HepG2 (cell line): Measurements from ENCODE around the gene MMRN2. TPM values are rescaled to one million over a fixed set of nuclear protein-coding genes. Genes with fewer than 3 reads are reported as not detected.
A peak's percentile ranks its signal among the peaks of the same experiment; 100 is the strongest.

Source experiments
- ATAC-seq: fragments of 200-7000 bp; cut with Tn5 transposase; 3 replicates; pipeline ENCODE4 v1.9.1; 2020; ENCODE audit warnings: mild to moderate bottlenecking, moderate library complexity
- BruUV-seq: library from RNA; stranded (reverse); fragments of 400-500 nt; replicated peaks from 2 replicates; lab custom pipeline; 2021; lab: Mats Ljungman, UMichigan
- CTCF ChIA-PET: fragments of 300-600 bp; formaldehyde crosslinking; extraction: SDS; loops from one replicate; lab custom pipeline; 2021; ENCODE audit warnings: low total read pairs, inconsistent platforms, low intra/inter-chr PET ratio; lab: Yijun Ruan, JAX
- POLR2A ChIA-PET: fragments of 350-600 bp; sonication (Branson Sonifier 250); formaldehyde crosslinking; loops from one replicate; lab custom pipeline; 2020; ENCODE audit warnings: antibody characterized with exemption, inconsistent platforms; lab: Yijun Ruan, JAX
- DNase-seq: peaks from one replicate; pipeline ENCODE4 v3.0.0-alpha.2; 2015; ENCODE audit warnings: low spot score
- FAIRE-seq: peaks from 3 replicates; lab custom pipeline; 2011; peaks lifted over from hg19 to GRCh38; lab: Jason Lieb, UNC
- H2AFZ ChIP-seq: one replicate; pipeline ENCODE4 v1.6.1; 2011; ENCODE audit warnings: low read length, inconsistent platforms
- H3K27ac ChIP-seq: fragments of 300-600 bp; 3 replicates; pipeline ENCODE4 v1.8.0; 2011; ENCODE audit warnings: mixed run types, mild to moderate bottlenecking, mixed read lengths, low read length, inconsistent platforms; ENCODE audit not compliant: insufficient read depth; ENCODE audit errors: extremely low read length
- H3K27me3 ChIP-seq, 2 experiments: fragments of 200-600 bp in 1 of 2; 2 replicates in 1 of 2; 3 replicates in 1 of 2; pipeline versions ENCODE4 v1.6.0 to v1.8.0; 2011; ENCODE audit warnings: low read length in 2 of 2, mild to moderate bottlenecking in 2 of 2, moderate library complexity in 2 of 2, inconsistent platforms in 1 of 2; ENCODE audit not compliant: insufficient read depth in 2 of 2, control insufficient read depth in 1 of 2
- H3K36me3 ChIP-seq, 2 experiments: fragments of 200-600 bp in 1 of 2; replicated peaks in 1 of 2; 2 replicates in 1 of 2; 3 replicates in 1 of 2; pipeline versions ENCODE4 v1.5.1 to v1.8.0; 2011; ENCODE audit warnings: low read length in 2 of 2, inconsistent platforms in 1 of 2; ENCODE audit not compliant: insufficient read depth in 2 of 2, control insufficient read depth in 1 of 2
- H3K4me1 ChIP-seq: 2 replicates; pipeline ENCODE4 v1.5.1; 2012; ENCODE audit warnings: low read length, inconsistent platforms; ENCODE audit not compliant: insufficient read depth
- H3K4me2 ChIP-seq: 2 replicates; pipeline ENCODE4 v1.6.0; 2011; ENCODE audit warnings: low read depth, low read length, inconsistent platforms
- H3K4me3 ChIP-seq, 3 experiments: fragments of 200-600 bp in 1 of 3; sonication (generic), shearing (Covaris generic) in 1 of 3; replicated peaks in 1 of 3; 2 replicates each; pipeline ENCODE4 v1.5.1; 2011 to 2016; ENCODE audit warnings: low read length in 3 of 3, inconsistent platforms in 2 of 3, low read depth in 2 of 3, mild to moderate bottlenecking in 2 of 3, control low read depth in 1 of 3, mixed read lengths in 1 of 3; ENCODE audit not compliant: insufficient read depth in 1 of 3
- H3K79me2 ChIP-seq: one replicate; pipeline ENCODE4 v1.6.1; 2011; ENCODE audit warnings: low read length, inconsistent platforms; ENCODE audit not compliant: insufficient read depth
- H3K9ac ChIP-seq: 2 replicates; pipeline ENCODE4 v1.6.0; 2011; ENCODE audit warnings: mild to moderate bottlenecking, low read depth, low read length, inconsistent platforms; ENCODE audit not compliant: insufficient read depth
- H3K9me3 ChIP-seq: 2 replicates; pipeline ENCODE4 v1.5.1; 2012; ENCODE audit warnings: mild to moderate bottlenecking, low read length
- H4K20me1 ChIP-seq: 2 replicates; pipeline ENCODE4 v1.6.0; 2011; ENCODE audit warnings: inconsistent platforms, mild to moderate bottlenecking, low read length, moderate library complexity; ENCODE audit not compliant: insufficient read depth
- ISX ChIP-seq: sonication (generic); formaldehyde crosslinking; conservative IDR thresholded peaks from 2 replicates; pipeline ENCODE4 v1.5.0; 2020; ENCODE audit warnings: missing genetic modification reagents
- KDM3A ChIP-seq: IDR thresholded peaks from 2 replicates; pipeline ENCODE4 v1.6.1; 2018; ENCODE audit warnings: low read depth, missing compliant biosample characterization
- REL ChIP-seq: sonication (generic); formaldehyde crosslinking; conservative IDR thresholded peaks from 2 replicates; pipeline ENCODE4 v1.8.0; 2022; ENCODE audit warnings: mild to moderate bottlenecking, missing genetic modification reagents, moderate library complexity
- SMARCC2 ChIP-seq: fragments of 450-650 bp; IDR thresholded peaks from 2 replicates; pipeline ENCODE4 v1.6.1; 2017; ENCODE audit warnings: antibody characterized with exemption, mild to moderate bottlenecking
- ZMYM3 ChIP-seq: sonication (generic); formaldehyde crosslinking; IDR thresholded peaks from 2 replicates; pipeline ENCODE4 v1.5.1; 2020; ENCODE audit warnings: mild to moderate bottlenecking, missing genetic modification reagents
- ZNF782 ChIP-seq: sonication (generic); formaldehyde crosslinking; IDR thresholded peaks from 2 replicates; pipeline ENCODE4 v1.4.0; 2020; ENCODE audit warnings: missing genetic modification reagents, mild to moderate bottlenecking, borderline replicate concordance
- ZNF792 ChIP-seq: IDR thresholded peaks from 2 replicates; pipeline ENCODE4 v1.6.1; 2016
- WGBS: methylation state at CpG from one replicate; pipeline ENCODE4 v1.1.6; 2017; ENCODE audit warnings: low lambda C conversion rate; 5-methylcytosine and 5-hydroxymethylcytosine counted together
- in situ Hi-C: cut with HindIII; loops from 2 replicates; pipeline ENCODE4 v1.10.0; 2017; ENCODE audit warnings: low pct_unique_long_range_greater_than_20kb; ENCODE audit not compliant: extremely low pct_ligation_motif_present
- intact Hi-C: fragments of 100-400 bp; cut with micrococcal nuclease; formaldehyde crosslinking; loops from one replicate; pipeline ENCODE4 v1.10.0; 2022; ENCODE audit not compliant: unreplicated experiment
- polyA plus RNA-seq, 8 experiments: library from polyadenylated mRNA; depleted of rRNA in 3 of 8; stranded (reverse) in 7 of 8; unstranded in 1 of 8; fragments of >200 nt; fragmentation: Illumina TruSeq in 4 of 8; extraction: Trizol in 4 of 8; gene quantifications; 2 replicates each; pipeline versions ENCODE4 v1.2.1 to v1.2.3, GENCODE V29; 2011 to 2016; ENCODE audit warnings: low read depth in 4 of 8, missing spikeins in 1 of 8, mixed read lengths in 1 of 8; ENCODE audit not compliant: insufficient read depth in 1 of 8
- total RNA-seq, 5 experiments: library from RNA; depleted of rRNA; stranded (reverse); fragments of >200 nt; fragmentation: Illumina TruSeq; extraction: Trizol; gene quantifications; 2 replicates each; pipeline ENCODE4 v1.2.3, GENCODE V29; 2016; ENCODE audit warnings: low read depth in 1 of 5
- TF ChIP-seq, protein P1 (sequence below): sonication (generic); formaldehyde crosslinking; IDR thresholded peaks from 2 replicates; pipeline ENCODE4 v1.4.0; 2020; ENCODE audit warnings: missing genetic modification reagents
- TF ChIP-seq, protein P2 (sequence below): sonication (generic); formaldehyde crosslinking; IDR thresholded peaks from 2 replicates; pipeline ENCODE4 v1.4.0; 2020; ENCODE audit warnings: missing genetic modification reagents
- TF ChIP-seq, protein P3 (sequence below): sonication (generic); formaldehyde crosslinking; IDR thresholded peaks from 2 replicates; pipeline ENCODE4 v1.4.0; 2020; ENCODE audit warnings: missing genetic modification reagents
- TF ChIP-seq, protein P4 (sequence below): sonication (generic); formaldehyde crosslinking; IDR thresholded peaks from 2 replicates; pipeline ENCODE4 v1.8.0; 2022; ENCODE audit warnings: missing genetic modification reagents, mild to moderate bottlenecking, moderate library complexity, borderline replicate concordance
- TF ChIP-seq, protein P5 (sequence below): sonication (generic); IDR thresholded peaks from 2 replicates; pipeline ENCODE4 v1.6.1; 2016; ENCODE audit warnings: low read depth, borderline replicate concordance
- TF ChIP-seq, protein P6 (sequence below): sonication (generic); formaldehyde crosslinking; IDR thresholded peaks from 2 replicates; pipeline ENCODE4 v1.5.0; 2020; ENCODE audit warnings: missing genetic modification reagents

The MMRN2 gene
- total and polyA plus RNA-seq, 2 of the 13 experiments (the other 11 are each of a cell fraction or from before 2014, with no cell fraction given): 0.04 TPM; not detected in 1

DNA sequence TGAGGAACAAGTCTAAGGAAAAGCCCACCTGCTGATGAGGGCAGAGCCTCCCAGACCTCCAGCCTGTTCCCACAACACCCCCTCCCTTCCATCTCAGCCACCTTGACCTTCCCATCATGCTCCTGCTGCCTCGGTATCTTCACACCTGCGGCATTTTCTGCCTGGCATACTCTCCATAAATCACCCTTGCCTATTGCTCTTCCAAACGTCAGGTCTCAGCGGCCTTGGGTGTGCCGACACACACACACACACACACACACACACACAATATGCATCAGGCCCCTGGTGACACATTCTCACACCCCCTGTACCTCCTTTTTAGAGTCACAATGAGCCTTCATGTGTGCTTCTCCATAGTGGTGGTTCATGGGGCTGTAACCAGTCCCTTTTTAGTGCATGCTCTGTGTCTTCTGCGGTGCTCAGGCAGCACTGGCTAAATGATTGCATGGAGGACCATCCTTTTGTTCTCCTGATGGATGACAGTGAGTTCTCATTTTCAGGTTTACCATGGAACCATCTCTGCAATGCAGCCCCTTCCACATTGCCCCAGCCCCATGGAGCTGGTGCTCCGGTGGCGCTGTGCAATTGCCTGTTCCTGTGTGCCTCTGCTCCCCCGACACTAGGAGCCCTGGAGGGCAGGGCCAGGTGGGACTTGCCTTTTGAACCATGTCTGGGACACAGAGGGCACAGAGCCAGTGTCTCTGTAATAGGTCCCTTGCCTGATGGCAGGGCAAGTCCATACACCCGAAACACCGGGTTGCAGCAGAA is 15.4 kb upstream of the MMRN2 start:
- intact Hi-C loops (no loop called here), in situ Hi-C loops (no loop called here)
- peak; percentile 12; the same call in 2 of the 3 replicates for ATAC-seq
- TF ChIP-seq REL (CRISPR knock-in tag) (no peak), ZNF782 (CRISPR knock-in tag) (no peak), ISX (CRISPR knock-in tag) (no peak), KDM3A (CRISPR knock-in tag) (no peak), SMARCC2 (no peak), ZMYM3 (CRISPR knock-in tag) (no peak), ZNF792 (CRISPR knock-in tag) (no peak)
- TF ChIP-seq, protein P1, sequence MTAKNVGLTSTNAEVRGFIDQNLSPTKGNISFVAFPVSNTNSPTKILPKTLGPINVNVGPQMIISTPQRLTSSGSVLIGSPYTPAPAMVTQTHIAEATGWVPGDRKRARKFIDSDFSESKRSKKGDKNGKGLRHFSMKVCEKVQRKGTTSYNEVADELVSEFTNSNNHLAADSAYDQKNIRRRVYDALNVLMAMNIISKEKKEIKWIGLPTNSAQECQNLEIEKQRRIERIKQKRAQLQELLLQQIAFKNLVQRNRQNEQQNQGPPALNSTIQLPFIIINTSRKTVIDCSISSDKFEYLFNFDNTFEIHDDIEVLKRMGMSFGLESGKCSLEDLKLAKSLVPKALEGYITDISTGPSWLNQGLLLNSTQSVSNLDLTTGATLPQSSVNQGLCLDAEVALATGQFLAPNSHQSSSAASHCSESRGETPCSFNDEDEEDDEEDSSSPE (CRISPR knock-in tag): no peak
- TF ChIP-seq, protein P2, sequence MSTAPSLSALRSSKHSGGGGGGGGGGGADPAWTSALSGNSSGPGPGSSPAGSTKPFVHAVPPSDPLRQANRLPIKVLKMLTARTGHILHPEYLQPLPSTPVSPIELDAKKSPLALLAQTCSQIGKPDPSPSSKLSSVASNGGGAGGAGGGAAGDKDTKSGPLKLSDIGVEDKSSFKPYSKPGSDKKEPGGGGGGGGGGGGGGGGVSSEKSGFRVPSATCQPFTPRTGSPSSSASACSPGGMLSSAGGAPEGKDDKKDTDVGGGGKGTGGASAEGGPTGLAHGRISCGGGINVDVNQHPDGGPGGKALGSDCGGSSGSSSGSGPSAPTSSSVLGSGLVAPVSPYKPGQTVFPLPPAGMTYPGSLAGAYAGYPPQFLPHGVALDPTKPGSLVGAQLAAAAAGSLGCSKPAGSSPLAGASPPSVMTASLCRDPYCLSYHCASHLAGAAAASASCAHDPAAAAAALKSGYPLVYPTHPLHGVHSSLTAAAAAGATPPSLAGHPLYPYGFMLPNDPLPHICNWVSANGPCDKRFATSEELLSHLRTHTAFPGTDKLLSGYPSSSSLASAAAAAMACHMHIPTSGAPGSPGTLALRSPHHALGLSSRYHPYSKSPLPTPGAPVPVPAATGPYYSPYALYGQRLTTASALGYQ: no peak
- TF ChIP-seq, protein P3, sequence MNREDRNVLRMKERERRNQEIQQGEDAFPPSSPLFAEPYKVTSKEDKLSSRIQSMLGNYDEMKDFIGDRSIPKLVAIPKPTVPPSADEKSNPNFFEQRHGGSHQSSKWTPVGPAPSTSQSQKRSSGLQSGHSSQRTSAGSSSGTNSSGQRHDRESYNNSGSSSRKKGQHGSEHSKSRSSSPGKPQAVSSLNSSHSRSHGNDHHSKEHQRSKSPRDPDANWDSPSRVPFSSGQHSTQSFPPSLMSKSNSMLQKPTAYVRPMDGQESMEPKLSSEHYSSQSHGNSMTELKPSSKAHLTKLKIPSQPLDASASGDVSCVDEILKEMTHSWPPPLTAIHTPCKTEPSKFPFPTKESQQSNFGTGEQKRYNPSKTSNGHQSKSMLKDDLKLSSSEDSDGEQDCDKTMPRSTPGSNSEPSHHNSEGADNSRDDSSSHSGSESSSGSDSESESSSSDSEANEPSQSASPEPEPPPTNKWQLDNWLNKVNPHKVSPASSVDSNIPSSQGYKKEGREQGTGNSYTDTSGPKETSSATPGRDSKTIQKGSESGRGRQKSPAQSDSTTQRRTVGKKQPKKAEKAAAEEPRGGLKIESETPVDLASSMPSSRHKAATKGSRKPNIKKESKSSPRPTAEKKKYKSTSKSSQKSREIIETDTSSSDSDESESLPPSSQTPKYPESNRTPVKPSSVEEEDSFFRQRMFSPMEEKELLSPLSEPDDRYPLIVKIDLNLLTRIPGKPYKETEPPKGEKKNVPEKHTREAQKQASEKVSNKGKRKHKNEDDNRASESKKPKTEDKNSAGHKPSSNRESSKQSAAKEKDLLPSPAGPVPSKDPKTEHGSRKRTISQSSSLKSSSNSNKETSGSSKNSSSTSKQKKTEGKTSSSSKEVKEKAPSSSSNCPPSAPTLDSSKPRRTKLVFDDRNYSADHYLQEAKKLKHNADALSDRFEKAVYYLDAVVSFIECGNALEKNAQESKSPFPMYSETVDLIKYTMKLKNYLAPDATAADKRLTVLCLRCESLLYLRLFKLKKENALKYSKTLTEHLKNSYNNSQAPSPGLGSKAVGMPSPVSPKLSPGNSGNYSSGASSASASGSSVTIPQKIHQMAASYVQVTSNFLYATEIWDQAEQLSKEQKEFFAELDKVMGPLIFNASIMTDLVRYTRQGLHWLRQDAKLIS (CRISPR knock-in tag): no peak
- TF ChIP-seq, protein P4, sequence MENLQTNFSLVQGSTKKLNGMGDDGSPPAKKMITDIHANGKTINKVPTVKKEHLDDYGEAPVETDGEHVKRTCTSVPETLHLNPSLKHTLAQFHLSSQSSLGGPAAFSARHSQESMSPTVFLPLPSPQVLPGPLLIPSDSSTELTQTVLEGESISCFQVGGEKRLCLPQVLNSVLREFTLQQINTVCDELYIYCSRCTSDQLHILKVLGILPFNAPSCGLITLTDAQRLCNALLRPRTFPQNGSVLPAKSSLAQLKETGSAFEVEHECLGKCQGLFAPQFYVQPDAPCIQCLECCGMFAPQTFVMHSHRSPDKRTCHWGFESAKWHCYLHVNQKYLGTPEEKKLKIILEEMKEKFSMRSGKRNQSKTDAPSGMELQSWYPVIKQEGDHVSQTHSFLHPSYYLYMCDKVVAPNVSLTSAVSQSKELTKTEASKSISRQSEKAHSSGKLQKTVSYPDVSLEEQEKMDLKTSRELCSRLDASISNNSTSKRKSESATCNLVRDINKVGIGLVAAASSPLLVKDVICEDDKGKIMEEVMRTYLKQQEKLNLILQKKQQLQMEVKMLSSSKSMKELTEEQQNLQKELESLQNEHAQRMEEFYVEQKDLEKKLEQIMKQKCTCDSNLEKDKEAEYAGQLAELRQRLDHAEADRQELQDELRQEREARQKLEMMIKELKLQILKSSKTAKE (CRISPR knock-in tag): no peak
- TF ChIP-seq, protein P5, sequence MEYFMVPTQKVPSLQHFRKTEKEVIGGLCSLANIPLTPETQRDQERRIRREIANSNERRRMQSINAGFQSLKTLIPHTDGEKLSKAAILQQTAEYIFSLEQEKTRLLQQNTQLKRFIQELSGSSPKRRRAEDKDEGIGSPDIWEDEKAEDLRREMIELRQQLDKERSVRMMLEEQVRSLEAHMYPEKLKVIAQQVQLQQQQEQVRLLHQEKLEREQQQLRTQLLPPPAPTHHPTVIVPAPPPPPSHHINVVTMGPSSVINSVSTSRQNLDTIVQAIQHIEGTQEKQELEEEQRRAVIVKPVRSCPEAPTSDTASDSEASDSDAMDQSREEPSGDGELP: no peak
- TF ChIP-seq, protein P6, sequence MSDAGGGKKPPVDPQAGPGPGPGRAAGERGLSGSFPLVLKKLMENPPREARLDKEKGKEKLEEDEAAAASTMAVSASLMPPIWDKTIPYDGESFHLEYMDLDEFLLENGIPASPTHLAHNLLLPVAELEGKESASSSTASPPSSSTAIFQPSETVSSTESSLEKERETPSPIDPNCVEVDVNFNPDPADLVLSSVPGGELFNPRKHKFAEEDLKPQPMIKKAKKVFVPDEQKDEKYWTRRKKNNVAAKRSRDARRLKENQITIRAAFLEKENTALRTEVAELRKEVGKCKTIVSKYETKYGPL (CRISPR knock-in tag): no peak

More for the DNA sequence above, 15.4 kb upstream of the MMRN2 start:
- BruUV-seq: no TSS peak
- H3K9me3 ChIP-seq: no peaks in the 10 kb centered on the region
- H3K4me2 ChIP-seq: no peak overlapping the region
- 40% methylated on average over 9 of the region's 11 CpGs for WGBS
- no peaks in the 10 kb centered on the region for H4K20me1 ChIP-seq
- FAIRE-seq: no peak
- H3K4me3 ChIP-seq: no peak overlapping the region
- ChIA-PET POLR2A (no interaction called here), CTCF (no interaction called here)
- H3K79me2 ChIP-seq: no peaks in the 10 kb centered on the region
- no peak overlapping the region for H3K27ac ChIP-seq
- peaks cover 4% of the 10 kb centered on the region for H3K4me1 ChIP-seq
- peaks cover 5 to 47% of the 10 kb centered on the region in 2 experiments; a peak in 3 of 5 replicates for H3K27me3 ChIP-seq
- no peaks in the 10 kb centered on the region for H3K36me3 ChIP-seq
- no peak for DNase-seq
- no peak overlapping the region for H3K9ac ChIP-seq
- H2AFZ ChIP-seq: no peak overlapping the region
